ENCODE measurements around the gene ALDH2. TPM values are rescaled to one million over a fixed set of nuclear protein-coding genes. Genes with fewer than 3 reads are reported as not detected.
A peak's percentile ranks its signal among the peaks of the same experiment; 100 is the strongest.

Gene ALDH2
- total and polyA plus RNA-seq, 9 of the 15 experiments (the other 6 are each of a cell fraction or from before 2014, with no cell fraction given), result 1.9 to 22.5 (median 12.2) TPM

DNA sequence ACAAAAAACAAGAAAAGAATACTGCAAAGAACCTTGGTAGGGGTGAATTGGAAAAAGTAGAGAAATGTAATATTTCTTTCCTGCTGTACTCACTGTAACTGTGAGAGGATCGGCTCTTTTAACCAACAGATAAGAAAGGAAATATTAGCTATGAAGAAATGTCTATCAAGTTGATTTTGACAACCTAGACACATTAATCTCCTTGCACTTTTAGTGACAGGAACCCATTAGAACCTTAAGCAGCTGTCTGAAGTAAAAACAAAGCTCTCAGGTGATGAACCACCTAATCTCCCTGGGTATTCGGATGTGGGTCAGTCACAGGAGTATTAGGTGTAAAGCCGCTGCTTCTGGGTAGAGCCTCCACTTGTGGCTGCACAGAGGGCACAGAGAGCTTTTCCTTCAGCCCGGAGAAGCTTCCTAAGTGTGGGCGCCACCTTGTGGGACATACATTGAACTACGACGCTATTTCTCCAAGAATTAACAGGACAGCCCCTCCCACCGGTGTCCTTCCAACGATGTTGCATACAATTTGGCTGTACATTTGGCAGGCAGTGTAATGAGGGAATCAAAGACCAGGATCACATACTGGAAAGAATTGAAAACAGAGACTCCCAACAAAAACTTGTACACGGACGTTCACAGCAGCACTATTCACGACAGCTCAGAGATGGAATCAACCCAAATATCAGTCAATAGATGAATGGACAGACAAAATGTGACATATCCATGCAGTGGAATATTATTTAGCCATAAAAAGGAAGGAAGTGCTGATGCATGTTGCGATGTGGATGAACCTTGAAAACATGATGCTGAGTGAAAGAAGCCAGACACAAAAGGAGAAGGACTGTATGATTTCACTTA is 46.4 kb downstream of the ALDH2 start:
- in situ Hi-C loops (cut with MboI) (no loop called here), intact Hi-C loops (cut with micrococcal nuclease) (loop anchor here (1.0 to 2.0 kb wide), 3 partner anchors 60 to 416 kb away; no protein-coding TSS in a partner anchor)
- no peak overlapping the region for H2AFZ ChIP-seq (ENCODE audit: low read depth, low read length)
- no peaks in the 10 kb centered on the region for H3K9me1 ChIP-seq (ENCODE audit: control insufficient read depth, insufficient read depth, low read length)
- H3K79me2 ChIP-seq (ENCODE audit: control insufficient read depth, insufficient read depth, low read length), result no peaks in the 10 kb centered on the region
- ATAC-seq, result peak; percentile 97
- H3K27ac ChIP-seq (ENCODE audit: extremely low read depth, low read depth, low read length), result no peak overlapping the region
- no peak overlapping the region for H3K4me2 ChIP-seq (ENCODE audit: insufficient read depth, low read length)
- ChIA-PET CTCF (ENCODE audit: low intra/inter-chr PET ratio) (interaction anchor here (0.7 to 2.4 kb wide), 4 partner anchors 9 to 120 kb away, joined by 3 to 43 read pairs (median 5); no protein-coding TSS in a partner anchor), POLR2A (interaction anchor here (0.6 to 1.4 kb wide), 5 partner anchors 37 to 127 kb away, joined by 3 to 5 read pairs (median 3); partner anchors contain the start of genes ACAD10, ALDH2 and BRAP)
- no TSS peak for BruUV-seq (replicated peaks)
- H3K4me1 ChIP-seq (replicated peaks in 1 of 2; ENCODE audit: control insufficient read depth in 2 of 2, insufficient read depth in 2 of 2, low read length in 2 of 2), result no peaks in the 10 kb centered on the region; a peak in 2 of 5 replicates
- peak; percentile 84 to 89 (median 84) for DNase-seq (ENCODE audit: extremely low read depth in 1 of 4, low spot score in 3 of 4)
- no peaks in the 10 kb centered on the region for H3K9me3 ChIP-seq (replicated peaks; ENCODE audit: control insufficient read depth, insufficient read depth, low read depth, low read length)
- H3K4me3 ChIP-seq, result no peak overlapping the region
- H3K36me3 ChIP-seq (ENCODE audit: control insufficient read depth, insufficient read depth, low read length), result peaks cover 4% of the 10 kb centered on the region; the same call in 1 of the 3 replicates
- H3K9ac ChIP-seq (ENCODE audit: insufficient read depth in 1 of 2, low read depth in 2 of 2, low read length in 2 of 2), result no peak overlapping the region
- H4K20me1 ChIP-seq (replicated peaks; ENCODE audit: control insufficient read depth, insufficient read depth, low read length), result no peaks in the 10 kb centered on the region
- WGBS (ENCODE audit: insufficient coverage, low coverage, missing lambda C conversion rate), result 4% methylated on average over 13 of the region's 13 CpGs
- peaks cover 0 to 4% of the 10 kb centered on the region in 2 experiments; a peak in 1 of 5 replicates for H3K27me3 ChIP-seq (ENCODE audit: control insufficient read depth in 2 of 2, insufficient read depth in 2 of 2, low read length in 2 of 2)
- FAIRE-seq, result peak; percentile 95
- no peak for TF ChIP-seq SPI1 (IDR thresholded peaks at IDR 0.05; ENCODE audit: borderline replicate concordance, low read depth, low read length)
- TF ChIP-seq HMG20B (CRISPR knock-in tag; IDR thresholded peaks at IDR 0.05), result no peak
- TF ChIP-seq, protein P1, sequence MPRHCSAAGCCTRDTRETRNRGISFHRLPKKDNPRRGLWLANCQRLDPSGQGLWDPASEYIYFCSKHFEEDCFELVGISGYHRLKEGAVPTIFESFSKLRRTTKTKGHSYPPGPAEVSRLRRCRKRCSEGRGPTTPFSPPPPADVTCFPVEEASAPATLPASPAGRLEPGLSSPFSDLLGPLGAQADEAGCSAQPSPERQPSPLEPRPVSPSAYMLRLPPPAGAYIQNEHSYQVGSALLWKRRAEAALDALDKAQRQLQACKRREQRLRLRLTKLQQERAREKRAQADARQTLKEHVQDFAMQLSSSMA (CRISPR knock-in tag; IDR thresholded peaks at IDR 0.05), result no peak
- TF ChIP-seq KLF6 (CRISPR knock-in tag; IDR thresholded peaks at IDR 0.05; ENCODE audit: borderline replicate concordance), result no peak
- no peak for TF ChIP-seq ELF2 (CRISPR knock-in tag; IDR thresholded peaks at IDR 0.05)
- TF ChIP-seq POLR2B (IDR thresholded peaks at IDR 0.05; ENCODE audit: low read depth, partially characterized antibody), result no peak
- TF ChIP-seq, protein P2, sequence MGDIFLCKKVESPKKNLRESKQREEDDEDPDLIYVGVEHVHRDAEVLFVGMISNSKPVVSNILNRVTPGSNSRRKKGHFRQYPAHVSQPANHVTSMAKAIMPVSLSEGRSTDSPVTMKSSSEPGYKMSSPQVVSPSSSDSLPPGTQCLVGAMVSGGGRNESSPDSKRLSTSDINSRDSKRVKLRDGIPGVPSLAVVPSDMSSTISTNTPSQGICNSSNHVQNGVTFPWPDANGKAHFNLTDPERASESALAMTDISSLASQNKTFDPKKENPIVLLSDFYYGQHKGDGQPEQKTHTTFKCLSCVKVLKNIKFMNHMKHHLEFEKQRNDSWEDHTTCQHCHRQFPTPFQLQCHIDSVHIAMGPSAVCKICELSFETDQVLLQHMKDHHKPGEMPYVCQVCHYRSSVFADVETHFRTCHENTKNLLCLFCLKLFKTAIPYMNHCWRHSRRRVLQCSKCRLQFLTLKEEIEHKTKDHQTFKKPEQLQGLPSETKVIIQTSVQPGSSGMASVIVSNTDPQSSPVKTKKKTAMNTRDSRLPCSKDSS (IDR thresholded peaks at IDR 0.05; ENCODE audit: low read depth, partially characterized antibody), result no peak
- no peak for TF ChIP-seq GATA2 (CRISPR knock-in tag; IDR thresholded peaks at IDR 0.05)
- TF ChIP-seq, protein P3, sequence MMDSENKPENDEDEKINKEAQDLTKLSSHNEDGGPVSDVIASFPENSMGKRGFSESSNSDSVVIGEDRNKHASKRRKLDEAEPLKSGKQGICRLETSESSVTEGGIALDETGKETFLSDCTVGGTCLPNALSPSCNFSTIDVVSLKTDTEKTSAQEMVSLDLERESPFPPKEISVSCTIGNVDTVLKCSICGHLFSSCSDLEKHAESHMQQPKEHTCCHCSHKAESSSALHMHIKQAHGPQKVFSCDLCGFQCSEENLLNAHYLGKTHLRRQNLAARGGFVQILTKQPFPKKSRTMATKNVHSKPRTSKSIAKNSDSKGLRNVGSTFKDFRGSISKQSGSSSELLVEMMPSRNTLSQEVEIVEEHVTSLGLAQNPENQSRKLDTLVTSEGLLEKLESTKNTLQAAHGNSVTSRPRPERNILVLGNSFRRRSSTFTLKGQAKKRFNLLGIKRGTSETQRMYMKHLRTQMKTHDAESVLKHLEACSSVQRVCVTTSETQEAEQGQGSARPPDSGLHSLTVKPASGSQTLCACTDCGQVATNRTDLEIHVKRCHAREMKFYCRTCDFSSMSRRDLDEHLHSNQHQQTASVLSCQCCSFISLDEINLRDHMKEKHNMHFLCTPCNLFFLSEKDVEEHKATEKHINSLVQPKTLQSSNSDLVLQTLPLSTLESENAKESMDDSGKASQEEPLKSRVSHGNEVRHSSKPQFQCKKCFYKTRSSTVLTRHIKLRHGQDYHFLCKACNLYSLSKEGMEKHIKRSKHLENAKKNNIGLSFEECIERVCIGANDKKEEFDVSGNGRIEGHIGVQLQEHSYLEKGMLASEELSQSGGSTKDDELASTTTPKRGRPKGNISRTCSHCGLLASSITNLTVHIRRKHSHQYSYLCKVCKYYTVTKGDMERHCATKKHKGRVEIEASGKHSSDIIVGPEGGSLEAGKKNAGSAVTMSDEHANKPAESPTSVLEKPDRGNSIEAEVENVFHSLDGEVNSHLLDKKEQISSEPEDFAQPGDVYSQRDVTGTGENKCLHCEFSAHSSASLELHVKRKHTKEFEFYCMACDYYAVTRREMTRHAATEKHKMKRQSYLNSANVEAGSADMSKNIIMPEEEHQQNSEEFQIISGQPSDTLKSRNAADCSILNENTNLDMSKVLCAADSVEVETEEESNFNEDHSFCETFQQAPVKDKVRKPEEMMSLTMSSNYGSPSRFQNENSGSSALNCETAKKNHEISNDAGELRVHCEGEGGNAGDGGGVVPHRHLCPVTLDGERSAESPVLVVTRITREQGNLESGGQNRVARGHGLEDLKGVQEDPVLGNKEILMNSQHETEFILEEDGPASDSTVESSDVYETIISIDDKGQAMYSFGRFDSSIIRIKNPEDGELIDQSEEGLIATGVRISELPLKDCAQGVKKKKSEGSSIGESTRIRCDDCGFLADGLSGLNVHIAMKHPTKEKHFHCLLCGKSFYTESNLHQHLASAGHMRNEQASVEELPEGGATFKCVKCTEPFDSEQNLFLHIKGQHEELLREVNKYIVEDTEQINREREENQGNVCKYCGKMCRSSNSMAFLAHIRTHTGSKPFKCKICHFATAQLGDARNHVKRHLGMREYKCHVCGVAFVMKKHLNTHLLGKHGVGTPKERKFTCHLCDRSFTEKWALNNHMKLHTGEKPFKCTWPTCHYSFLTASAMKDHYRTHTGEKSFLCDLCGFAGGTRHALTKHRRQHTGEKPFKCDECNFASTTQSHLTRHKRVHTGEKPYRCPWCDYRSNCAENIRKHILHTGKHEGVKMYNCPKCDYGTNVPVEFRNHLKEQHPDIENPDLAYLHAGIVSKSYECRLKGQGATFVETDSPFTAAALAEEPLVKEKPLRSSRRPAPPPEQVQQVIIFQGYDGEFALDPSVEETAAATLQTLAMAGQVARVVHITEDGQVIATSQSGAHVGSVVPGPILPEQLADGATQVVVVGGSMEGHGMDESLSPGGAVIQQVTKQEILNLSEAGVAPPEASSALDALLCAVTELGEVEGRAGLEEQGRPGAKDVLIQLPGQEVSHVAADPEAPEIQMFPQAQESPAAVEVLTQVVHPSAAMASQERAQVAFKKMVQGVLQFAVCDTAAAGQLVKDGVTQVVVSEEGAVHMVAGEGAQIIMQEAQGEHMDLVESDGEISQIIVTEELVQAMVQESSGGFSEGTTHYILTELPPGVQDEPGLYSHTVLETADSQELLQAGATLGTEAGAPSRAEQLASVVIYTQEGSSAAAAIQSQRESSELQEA (IDR thresholded peaks at IDR 0.05; ENCODE audit: low read depth), result no peak
- no peak for TF ChIP-seq BRD4 (IDR thresholded peaks at IDR 0.05)

All from K562 (cell line).